KMS-11 (cell line): Measurements from ENCODE around the gene ERCC1.

Experiments
- H2AFZ ChIP-seq: fragments of 200-600 bp; sonication (generic); 2 replicates; pipeline ENCODE4 v1.6.1; 2016; ENCODE audit warnings: antibody characterized with exemption, mixed run types, low read depth
- H3K27ac ChIP-seq: fragments of 200-600 bp; sonication (generic); 2 replicates; pipeline ENCODE4 v1.6.1; 2016; ENCODE audit warnings: mild to moderate bottlenecking, mixed run types
- H3K27me3 ChIP-seq: fragments of 200-600 bp; sonication (generic); 2 replicates; pipeline ENCODE4 v1.6.1; 2017; ENCODE audit warnings: mild to moderate bottlenecking, low read depth, mixed run types, moderate library complexity; ENCODE audit not compliant: insufficient read depth
- H3K36me3 ChIP-seq: fragments of 200-600 bp; sonication (generic); 2 replicates; pipeline ENCODE4 v1.6.1; 2017; ENCODE audit warnings: mild to moderate bottlenecking, mixed run types; ENCODE audit not compliant: insufficient read depth
- H3K4me1 ChIP-seq: fragments of 200-600 bp; sonication (generic); 2 replicates; pipeline ENCODE4 v1.6.1; 2016; ENCODE audit warnings: mild to moderate bottlenecking, low read depth, mixed run types; ENCODE audit not compliant: poor library complexity, severe bottlenecking
- H3K4me2 ChIP-seq: fragments of 200-600 bp; sonication (generic); 2 replicates; pipeline ENCODE4 v1.7.0; 2016; ENCODE audit warnings: mild to moderate bottlenecking, mixed run types
- H3K4me3 ChIP-seq: fragments of 200-600 bp; sonication (generic); IDR thresholded peaks from 2 replicates; pipeline ENCODE4 v1.6.1; 2017; ENCODE audit warnings: low read depth, low read length, mixed read lengths; ENCODE audit not compliant: insufficient read depth
- H3K79me2 ChIP-seq: fragments of 200-600 bp; sonication (generic); 2 replicates; pipeline ENCODE4 v1.6.1; 2016; ENCODE audit warnings: low read depth, mixed run types; ENCODE audit not compliant: insufficient read depth
- H3K9ac ChIP-seq: fragments of 200-600 bp; sonication (generic); 2 replicates; pipeline ENCODE4 v1.6.1; 2016; ENCODE audit warnings: mild to moderate bottlenecking, mixed run types
- H4K20me1 ChIP-seq: fragments of 200-600 bp; sonication (generic); 2 replicates; pipeline ENCODE4 v1.6.1; 2016; ENCODE audit warnings: mild to moderate bottlenecking, mixed run types; ENCODE audit not compliant: insufficient read depth
- CTCF ChIP-seq: fragments of 200-600 bp; sonication (generic); conservative IDR thresholded peaks from 2 replicates; pipeline ENCODE4 v1.6.1; 2017; ENCODE audit warnings: low read depth, mild to moderate bottlenecking, antibody characterized with exemption, low read length, moderate library complexity, mixed read lengths

ERCC1 gene

DNA sequence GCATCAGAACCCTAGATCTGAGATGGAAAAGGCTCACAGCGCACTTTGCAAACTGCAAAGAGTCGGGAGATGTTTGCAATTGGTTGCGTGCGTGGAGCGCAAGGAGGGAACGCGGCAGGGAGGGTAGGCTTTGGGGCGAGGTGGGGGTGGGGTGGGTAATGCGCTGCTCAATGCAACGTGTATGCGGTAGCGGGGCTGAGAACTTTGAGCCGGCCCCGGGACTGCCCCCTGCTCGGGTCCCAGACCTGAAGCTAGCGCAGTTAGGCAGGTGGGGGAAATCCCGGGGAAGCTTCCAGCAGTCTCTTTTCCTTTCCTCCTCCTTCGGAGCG lies 45.0 kb upstream of the ERCC1 start:
- Histone ChIP-seq H3K27ac (peak overlapping the region; percentile 86), H2AFZ (peak overlapping the region; percentile 32; the same call in 1 of the 2 replicates), H4K20me1 (no peaks in the 10 kb centered on the region), H3K79me2 (no peaks in the 10 kb centered on the region), H3K4me2 (peak overlapping the region; percentile 100), H3K36me3 (no peaks in the 10 kb centered on the region), H3K27me3 (peaks cover 20% of the 10 kb centered on the region; the same call in 1 of the 2 replicates), H3K4me1 (peaks cover 20% of the 10 kb centered on the region), H3K9ac (peak overlapping the region; percentile 71), H3K4me3 (peak overlapping the region; percentile 43)
- no peak for TF ChIP-seq CTCF

GRCh38 chr19:45468159-45468651 lies 44.5 kb upstream of the ERCC1 start:
- no peak for TF ChIP-seq CTCF
- no peaks in the 10 kb centered on the region for H3K36me3 ChIP-seq
- peak overlapping the region; percentile 32; the same call in 1 of the 2 replicates for H2AFZ ChIP-seq
- peak overlapping the region; percentile 43 for H3K4me3 ChIP-seq
- H4K20me1 ChIP-seq, result no peaks in the 10 kb centered on the region
- peak overlapping the region; percentile 100 for H3K4me2 ChIP-seq
- peaks cover 20% of the 10 kb centered on the region; the same call in 1 of the 2 replicates for H3K27me3 ChIP-seq
- H3K27ac ChIP-seq, result peak overlapping the region; percentile 86
- H3K79me2 ChIP-seq, result no peaks in the 10 kb centered on the region
- peak overlapping the region; percentile 71 for H3K9ac ChIP-seq
- peaks cover 20% of the 10 kb centered on the region for H3K4me1 ChIP-seq

GRCh38 chr19:45467456-45468158 lies 43.9 kb upstream of the ERCC1 start, which contains the start of gene FOSB:
TSS of gene FOSB (plus strand) at chr19:45467996. CDS start at chr19:45468587, 591 bp downstream.
- H3K36me3 ChIP-seq, result no peaks in the 10 kb centered on the region
- peak within 1 kb of the TSS; percentile 43 for H3K4me3 ChIP-seq
- peak within 1 kb of the TSS; percentile 98 for H2AFZ ChIP-seq
- H3K27ac ChIP-seq, result peak within 1 kb of the TSS; percentile 86
- H3K79me2 ChIP-seq, result no peaks in the 10 kb centered on the region
- peaks cover 15% of the 10 kb centered on the region; the same call in 1 of the 2 replicates for H3K27me3 ChIP-seq
- no peaks in the 10 kb centered on the region for H4K20me1 ChIP-seq
- H3K9ac ChIP-seq, result peak within 1 kb of the TSS; percentile 71
- peak within 1 kb of the TSS; percentile 100 for H3K4me2 ChIP-seq
- peaks cover 20% of the 10 kb centered on the region for H3K4me1 ChIP-seq
- no peak for TF ChIP-seq CTCF

- no peaks in the 10 kb centered on the region for H4K20me1 ChIP-seq
- peaks cover 20% of the 10 kb centered on the region for H3K4me1 ChIP-seq
- H3K27me3 ChIP-seq, result peaks cover 14% of the 10 kb centered on the region; the same call in 1 of the 2 replicates
Observed at GRCh38 chr19:45467115-45467455, 43.4 kb upstream of the ERCC1 start.

More at GRCh38 chr19:45467115-45467455, 43.4 kb upstream of the ERCC1 start:
- peak overlapping the region; percentile 100 for H3K4me2 ChIP-seq
- H3K9ac ChIP-seq, result peak overlapping the region; percentile 71
- peak overlapping the region; percentile 86 for H3K27ac ChIP-seq
- TF ChIP-seq CTCF, result 0 out of 2 replicates have a peak, but pooled peaks have one; percentile 19
- H3K79me2 ChIP-seq, result no peaks in the 10 kb centered on the region
- H2AFZ ChIP-seq, result peak overlapping the region; percentile 98
- H3K36me3 ChIP-seq, result no peaks in the 10 kb centered on the region
- no peak overlapping the region for H3K4me3 ChIP-seq
